T-helper 22 cell (primary cell): ENCODE results near the gene TRO.

Source experiments
- DNase-seq: peaks from one replicate; pipeline ENCODE4 v3.0.0-alpha.2; 2020; ENCODE audit warnings: low read depth

TRO gene

DNA sequence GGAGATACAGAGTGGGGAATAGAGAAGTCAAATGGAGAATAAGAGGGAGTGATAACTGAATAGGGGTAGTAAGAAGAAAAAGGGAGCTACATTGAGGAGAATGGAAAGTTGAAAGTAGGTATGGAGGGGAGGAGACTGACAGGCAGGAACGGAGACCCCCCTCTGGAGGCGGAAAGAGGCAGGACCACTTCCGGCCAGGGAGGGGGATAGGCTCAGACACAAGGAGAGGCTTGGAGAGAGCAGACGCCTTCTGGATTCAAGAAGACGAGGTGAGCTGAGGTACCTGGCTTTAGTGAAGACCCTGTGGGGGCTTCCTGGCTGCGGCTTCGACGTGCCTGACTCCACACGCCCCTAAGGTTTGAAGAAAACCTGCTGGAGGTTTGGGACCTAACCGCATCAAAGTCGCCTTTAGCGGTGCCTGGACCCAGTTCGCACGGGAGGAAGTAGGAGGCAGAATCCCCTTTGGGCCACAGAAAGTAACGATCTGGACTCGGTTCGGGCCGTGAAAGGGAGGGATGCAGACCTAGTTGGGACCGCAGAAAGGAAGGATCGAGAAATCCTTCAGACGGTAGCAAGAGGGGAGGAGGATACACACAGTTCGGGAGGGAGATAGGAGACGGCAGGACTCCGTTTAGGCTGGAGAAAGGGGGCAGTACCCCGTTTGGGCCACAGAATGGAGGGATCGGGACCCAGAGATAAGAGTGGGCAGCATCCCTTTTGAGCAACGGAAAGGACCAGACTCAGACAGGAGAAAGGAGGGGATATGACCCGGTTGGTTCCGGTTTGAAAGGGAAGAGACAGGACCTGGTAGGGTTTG, at the start of gene TRO:
TSS of gene TRO (plus strand) at position 215 of the 817 bp plus-strand sequence. CDS start 1,423 bp downstream, outside the sequence.
- DNase-seq = no peak

DNA sequence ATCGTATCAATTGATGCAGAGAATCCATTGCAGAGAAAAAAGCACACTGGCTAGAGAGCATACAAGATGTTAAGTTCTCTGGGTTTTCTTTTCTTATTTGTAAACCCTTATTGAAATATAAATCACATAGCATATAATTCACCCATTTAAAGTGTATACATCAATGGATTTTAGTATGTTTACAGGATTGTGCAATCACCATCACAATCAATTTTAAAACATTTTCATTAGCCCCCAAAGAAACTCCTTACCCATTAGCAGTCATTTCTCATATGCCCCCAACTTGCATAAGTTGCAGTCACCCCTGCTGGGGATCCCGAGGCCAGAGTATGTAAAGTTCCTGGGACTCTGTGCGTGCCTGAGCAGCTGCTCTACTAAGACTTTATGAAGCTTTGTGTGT, 34.9 kb upstream of the TRO start:
- no peak for DNase-seq

GRCh38 chrX:54891573-54891972, 29.1 kb upstream of the TRO start:
- peak; percentile 1 for DNase-seq

DNA sequence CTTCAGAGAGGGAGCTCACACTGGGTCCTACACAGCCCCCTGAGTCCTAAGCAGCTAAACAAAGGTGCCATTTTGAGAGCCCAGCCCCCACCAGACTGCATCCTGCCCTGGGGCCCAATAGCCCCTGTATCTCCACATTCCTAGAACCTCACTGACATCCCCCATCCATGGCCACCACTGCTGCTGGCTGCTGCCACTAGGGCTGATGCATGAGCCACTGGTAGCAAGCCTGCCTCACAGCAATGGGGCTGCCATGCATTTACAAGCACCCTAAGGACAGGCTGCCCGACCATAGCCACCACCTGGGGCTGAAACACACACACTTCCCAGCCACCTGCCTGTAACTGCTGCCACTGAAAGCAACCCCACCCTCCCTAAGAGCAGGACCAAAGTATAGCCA, 26.5 kb upstream of the TRO start:
- no peak for DNase-seq

DNA sequence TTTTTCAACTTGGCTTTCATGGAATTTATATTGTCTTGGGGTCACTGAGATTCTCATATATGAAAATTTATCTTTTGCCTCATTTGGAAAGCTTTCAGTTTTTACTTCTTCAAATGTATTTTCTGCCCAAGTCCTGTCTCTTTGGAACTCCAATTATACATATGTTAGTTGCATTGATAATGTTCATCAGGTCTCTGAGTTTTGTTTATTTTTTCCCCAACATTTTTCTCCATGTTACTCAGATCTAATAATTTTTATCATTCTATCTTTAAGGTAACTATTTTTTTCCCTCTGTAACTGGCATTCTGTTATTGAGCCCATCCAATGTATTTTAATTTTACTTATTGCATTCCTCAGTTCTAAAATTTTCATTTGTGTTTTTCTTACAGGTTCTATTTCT, 10.7 kb upstream of the TRO start:
- no peak for DNase-seq

DNA sequence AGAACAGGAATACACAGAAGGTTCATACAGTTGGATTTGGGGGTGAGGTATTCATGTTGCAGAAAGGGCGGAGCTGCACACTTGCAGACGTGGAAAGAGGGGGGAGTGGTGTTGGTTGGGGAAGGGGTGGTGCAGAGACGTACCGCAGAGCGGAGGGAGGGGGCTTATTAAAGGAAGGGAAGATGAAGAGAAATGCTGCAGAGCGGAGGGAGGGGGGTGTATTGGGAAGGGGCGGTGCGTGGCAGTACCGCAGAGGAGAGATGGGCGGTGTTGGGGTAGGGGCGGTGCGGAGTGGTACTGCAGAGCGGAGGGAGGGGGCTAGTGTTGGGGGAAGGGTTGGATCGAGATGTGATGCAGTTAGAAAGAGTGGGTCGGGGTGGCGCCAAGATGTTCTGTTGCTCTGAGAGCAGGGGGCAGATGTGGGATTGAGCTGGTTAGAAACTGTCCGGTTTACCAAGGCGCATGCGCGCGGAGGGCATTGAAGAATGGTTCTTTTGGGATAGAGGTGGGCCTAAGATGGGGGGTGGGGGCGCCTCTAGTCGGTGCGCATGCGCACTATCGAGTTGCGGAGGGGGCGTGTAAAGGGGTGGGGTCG, 900 bp downstream of the TRO start:
- DNase-seq = peak; percentile 7

DNA sequence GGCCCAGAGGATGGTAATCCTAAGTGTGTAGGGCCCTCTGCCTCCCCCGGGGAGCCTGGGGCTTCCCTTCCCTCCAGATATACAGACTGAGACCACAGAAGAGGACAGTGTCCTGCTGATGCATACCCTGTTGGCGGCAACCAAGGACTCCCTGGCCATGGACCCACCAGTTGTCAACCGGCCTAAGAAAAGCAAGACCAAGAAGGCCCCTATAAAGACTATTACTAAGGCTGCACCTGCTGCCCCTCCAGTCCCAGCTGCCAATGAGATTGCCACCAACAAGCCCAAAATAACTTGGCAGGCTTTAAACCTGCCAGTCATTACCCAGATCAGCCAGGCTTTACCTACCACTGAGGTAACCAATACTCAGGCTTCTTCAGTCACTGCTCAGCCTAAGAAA, 1.9 kb downstream of the TRO start:
- no peak for DNase-seq

GRCh38 chrX:54923376-54923775, 2.8 kb downstream of the TRO start:
- no peak for DNase-seq

GRCh38 chrX:54926978-54927377, 6.4 kb downstream of the TRO start:
- no peak for DNase-seq

- DNase-seq = no peak
Measured at GRCh38 chrX:54928876-54929275, 8.3 kb downstream of the TRO start.

- DNase-seq = no peak
Measured at GRCh38 chrX:54930291-54931049, 9.8 kb downstream of the TRO start.

GRCh38 chrX:54931107-54931506, 10.5 kb downstream of the TRO start:
- no peak for DNase-seq

- DNase-seq = no peak
Measured at GRCh38 chrX:54933150-54933826, 12.7 kb downstream of the TRO start.

DNA sequence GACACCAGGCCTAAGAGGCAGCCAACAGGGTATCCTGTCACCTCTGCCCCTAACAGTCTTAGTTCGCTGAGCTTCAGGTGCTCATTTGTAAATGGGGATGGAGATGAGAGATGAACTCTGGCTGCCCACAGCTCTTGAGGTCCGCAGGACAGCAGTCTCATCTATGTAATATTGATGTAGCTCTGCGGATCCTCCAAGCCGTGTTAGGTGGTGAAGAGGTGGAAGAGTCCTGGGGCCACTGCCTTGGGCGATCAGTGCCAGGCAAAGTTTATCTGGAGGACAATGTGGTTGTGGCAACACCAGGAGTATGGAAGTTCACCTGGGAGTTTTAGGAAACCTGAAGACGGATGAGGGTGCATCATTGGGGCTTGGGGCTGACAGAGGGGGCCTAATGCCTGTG, 13.4 kb downstream of the TRO start:
- no peak for DNase-seq

- DNase-seq = no peak
Measured at GRCh38 chrX:54934890-54935289, 14.3 kb downstream of the TRO start.

GRCh38 chrX:54935306-54935705, 14.7 kb downstream of the TRO start:
- DNase-seq = no peak

GRCh38 chrX:54937416-54937815, 16.8 kb downstream of the TRO start:
- no peak for DNase-seq

DNA sequence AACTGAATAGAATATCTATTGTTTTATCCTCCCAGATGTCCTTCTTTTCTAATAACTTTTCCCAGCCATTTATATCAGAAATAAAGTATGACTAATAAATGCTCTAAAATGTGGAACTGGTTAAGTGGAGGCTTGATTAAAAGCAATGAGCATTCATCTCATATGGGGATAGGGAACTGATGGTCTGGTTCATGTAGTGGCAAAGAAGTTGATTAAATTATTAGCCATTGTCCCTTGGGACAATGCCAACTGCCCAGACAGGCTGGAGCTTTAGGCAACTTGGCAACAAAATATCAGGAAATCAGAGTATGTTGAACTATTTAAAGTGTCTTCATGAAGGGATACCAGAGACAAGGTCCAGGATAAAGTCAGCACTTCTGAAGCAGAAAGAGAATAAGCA, 24.2 kb downstream of the TRO start:
- no peak for DNase-seq

DNA sequence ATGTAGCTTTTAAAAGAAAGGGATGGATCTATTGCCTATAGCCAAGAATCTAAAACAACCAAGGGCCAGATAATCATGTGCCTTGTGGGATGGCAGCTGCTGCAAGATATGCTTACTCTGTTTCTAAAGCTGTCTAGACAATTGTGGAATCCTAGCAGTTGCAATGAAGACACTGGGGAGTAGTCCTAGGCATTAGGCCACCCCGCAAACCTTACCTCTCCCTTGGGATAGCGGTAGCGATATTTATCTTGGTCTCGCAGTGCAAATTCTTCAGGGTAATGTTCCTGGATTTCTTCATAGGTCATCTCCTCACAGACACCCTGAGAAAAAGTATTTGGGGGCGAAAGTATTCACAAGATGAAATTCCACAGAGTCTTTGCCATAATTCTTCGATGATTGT, 24.6 kb downstream of the TRO start:
- DNase-seq = no peak

DNA sequence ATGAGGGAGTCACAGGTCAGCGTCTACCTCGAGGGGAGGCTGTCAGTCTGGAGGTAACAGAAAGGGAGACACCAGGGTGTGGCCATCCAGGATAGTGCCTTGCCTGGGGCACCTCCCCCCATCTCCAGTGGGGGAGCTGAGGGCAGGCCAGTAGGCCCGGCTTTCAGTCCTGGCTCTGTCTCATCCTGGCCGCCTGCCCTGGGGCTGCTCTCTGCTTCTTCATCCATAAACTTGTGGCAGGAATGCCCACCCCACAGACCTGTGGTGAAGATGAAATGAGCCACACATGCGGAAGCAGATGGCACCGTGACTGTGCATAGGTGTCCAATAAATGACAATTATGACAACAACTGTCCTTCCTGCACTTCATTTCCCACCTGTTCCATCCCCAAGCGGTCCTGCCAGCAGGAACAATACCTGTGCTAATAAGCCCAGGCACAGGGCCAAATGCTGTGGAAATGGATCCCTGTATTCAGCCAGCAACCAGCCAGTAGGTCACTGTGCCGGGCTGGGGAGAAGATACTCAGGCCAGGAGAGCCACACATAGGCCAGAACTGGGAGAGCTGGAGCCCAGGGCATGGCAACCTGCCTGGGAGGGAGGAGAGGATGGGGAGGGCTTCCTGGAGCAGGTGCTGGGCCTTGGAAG, 30.2 kb downstream of the TRO start:
- no peak for DNase-seq

DNA sequence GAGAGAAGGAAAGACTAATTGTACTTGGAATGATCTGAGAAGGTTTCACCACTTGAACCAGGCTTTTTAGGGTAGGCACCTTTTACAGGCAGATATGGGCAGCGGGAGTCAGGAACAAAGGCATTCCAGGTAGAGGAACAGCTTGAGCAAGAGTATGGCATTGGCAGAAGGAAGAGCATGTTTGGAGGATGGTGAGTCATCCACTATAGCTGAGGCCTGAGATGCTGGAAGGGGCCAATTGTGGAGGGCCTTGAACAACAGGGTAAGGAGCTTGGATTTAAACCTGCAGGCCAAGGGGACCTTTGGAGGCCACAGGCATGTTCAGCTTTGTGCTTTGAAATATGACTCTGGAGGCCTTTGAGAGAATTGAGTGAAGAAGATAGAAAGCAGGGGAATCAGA, 41.1 kb downstream of the TRO start:
- DNase-seq = no peak
